Mesothelial cell of epicardium (in vitro differentiated cells): ENCODE measurements around the gene GREM2. TPM values are rescaled to one million over a fixed set of nuclear protein-coding genes. Genes with fewer than 3 reads are reported as not detected.

Experiments used
- DNase-seq, 2 experiments: peaks; one replicate each; pipeline ENCODE4 v3.0.0; 2021; ENCODE audit warnings: low spot score in 2 of 2; ENCODE audit not compliant: unreplicated experiment in 2 of 2
- H3K27ac Mint-ChIP-seq: 2 replicates; pipeline ENCODE4 v1.8.0; 2021; ENCODE audit warnings: mixed read lengths
- H3K27me3 Mint-ChIP-seq: 2 replicates; pipeline ENCODE4 v1.8.0; 2021; ENCODE audit warnings: low read depth, mixed read lengths
- H3K36me3 Mint-ChIP-seq: 2 replicates; pipeline ENCODE4 v1.8.0; 2021; ENCODE audit warnings: mixed read lengths
- H3K4me1 Mint-ChIP-seq: 2 replicates; pipeline ENCODE4 v1.8.0; 2021; ENCODE audit warnings: mixed read lengths
- H3K4me3 Mint-ChIP-seq: 2 replicates; pipeline ENCODE4 v1.8.0; 2021; ENCODE audit warnings: mild to moderate bottlenecking, moderate library complexity, mixed read lengths
- H3K9me3 Mint-ChIP-seq: 2 replicates; pipeline ENCODE4 v1.8.0; 2021; ENCODE audit warnings: mixed read lengths
- total RNA-seq: library from RNA; stranded (reverse); gene quantifications from 3 replicates; pipeline ENCODE4 v1.2.1, GENCODE V29; 2021
- TF ChIP-seq, protein P1 (sequence below): fragments of 200-600 bp; sonication (generic); IDR thresholded peaks from one replicate; pipeline ENCODE4 v1.5.0; 2021; ENCODE audit warnings: antibody characterized with exemption; ENCODE audit not compliant: unreplicated experiment

GREM2 gene
- total RNA-seq, 1 donor from 2014 or later: 0.16 TPM

DNA sequence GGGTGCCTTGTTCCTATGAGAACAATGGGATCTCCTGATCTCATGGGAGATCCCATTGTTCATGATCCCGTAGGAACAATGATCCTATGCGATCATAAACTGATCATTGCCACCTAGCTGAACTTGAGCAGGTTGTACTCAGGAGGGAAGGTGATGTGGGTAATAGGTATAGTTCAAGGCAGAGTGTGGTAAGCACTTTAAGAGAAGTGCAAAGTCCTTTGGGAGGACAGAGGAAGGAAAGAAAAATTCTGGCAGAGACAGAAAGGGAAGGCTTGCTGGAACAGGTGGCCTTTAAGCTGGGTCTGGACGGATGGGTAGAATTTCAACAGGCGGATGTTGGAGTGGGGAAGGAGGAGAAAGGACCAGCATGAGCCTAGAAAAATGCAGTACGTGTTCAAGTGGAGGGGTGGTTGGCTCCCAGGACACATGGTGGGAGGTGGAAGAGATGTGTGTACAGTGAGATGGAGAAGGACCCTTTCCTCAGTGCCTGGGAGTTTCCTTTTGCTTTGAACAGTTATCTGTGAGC is 22.3 kb downstream of the GREM2 start:
- DNase-seq: no peak
- H3K4me3 Mint-ChIP-seq: no peak overlapping the region
- H3K36me3 Mint-ChIP-seq: no peaks in the 10 kb centered on the region
- H3K27ac Mint-ChIP-seq: no peak overlapping the region
- H3K4me1 Mint-ChIP-seq: no peaks in the 10 kb centered on the region
- no peaks in the 10 kb centered on the region for H3K9me3 Mint-ChIP-seq
- no peaks in the 10 kb centered on the region for H3K27me3 Mint-ChIP-seq
- TF ChIP-seq, protein P1, sequence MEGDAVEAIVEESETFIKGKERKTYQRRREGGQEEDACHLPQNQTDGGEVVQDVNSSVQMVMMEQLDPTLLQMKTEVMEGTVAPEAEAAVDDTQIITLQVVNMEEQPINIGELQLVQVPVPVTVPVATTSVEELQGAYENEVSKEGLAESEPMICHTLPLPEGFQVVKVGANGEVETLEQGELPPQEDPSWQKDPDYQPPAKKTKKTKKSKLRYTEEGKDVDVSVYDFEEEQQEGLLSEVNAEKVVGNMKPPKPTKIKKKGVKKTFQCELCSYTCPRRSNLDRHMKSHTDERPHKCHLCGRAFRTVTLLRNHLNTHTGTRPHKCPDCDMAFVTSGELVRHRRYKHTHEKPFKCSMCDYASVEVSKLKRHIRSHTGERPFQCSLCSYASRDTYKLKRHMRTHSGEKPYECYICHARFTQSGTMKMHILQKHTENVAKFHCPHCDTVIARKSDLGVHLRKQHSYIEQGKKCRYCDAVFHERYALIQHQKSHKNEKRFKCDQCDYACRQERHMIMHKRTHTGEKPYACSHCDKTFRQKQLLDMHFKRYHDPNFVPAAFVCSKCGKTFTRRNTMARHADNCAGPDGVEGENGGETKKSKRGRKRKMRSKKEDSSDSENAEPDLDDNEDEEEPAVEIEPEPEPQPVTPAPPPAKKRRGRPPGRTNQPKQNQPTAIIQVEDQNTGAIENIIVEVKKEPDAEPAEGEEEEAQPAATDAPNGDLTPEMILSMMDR: no peak

DNA sequence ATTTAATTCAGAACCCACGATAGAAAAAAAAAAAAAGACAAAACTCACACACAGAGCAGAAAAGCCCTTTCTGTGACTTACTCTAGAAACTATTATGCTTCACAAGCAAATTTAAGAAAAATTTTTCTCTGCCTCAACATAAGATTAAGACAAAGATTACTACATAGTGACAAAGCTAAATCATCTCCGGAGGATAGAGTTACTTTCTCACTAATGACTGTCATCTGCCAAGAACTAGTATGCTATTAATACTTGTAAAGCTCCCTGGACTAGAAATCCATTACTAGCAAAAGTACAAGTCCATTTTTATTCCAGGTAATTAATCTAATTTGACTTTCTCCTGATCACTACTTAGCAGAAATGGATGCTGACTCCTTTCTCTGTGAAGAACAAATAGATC is 25.9 kb downstream of the GREM2 start:
- DNase-seq: no peak
- H3K36me3 Mint-ChIP-seq: no peaks in the 10 kb centered on the region
- H3K9me3 Mint-ChIP-seq: no peaks in the 10 kb centered on the region
- H3K4me1 Mint-ChIP-seq: no peaks in the 10 kb centered on the region
- H3K27me3 Mint-ChIP-seq: no peaks in the 10 kb centered on the region
- TF ChIP-seq, protein P1: no peak
- H3K4me3 Mint-ChIP-seq: no peak overlapping the region
- no peak overlapping the region for H3K27ac Mint-ChIP-seq

DNA sequence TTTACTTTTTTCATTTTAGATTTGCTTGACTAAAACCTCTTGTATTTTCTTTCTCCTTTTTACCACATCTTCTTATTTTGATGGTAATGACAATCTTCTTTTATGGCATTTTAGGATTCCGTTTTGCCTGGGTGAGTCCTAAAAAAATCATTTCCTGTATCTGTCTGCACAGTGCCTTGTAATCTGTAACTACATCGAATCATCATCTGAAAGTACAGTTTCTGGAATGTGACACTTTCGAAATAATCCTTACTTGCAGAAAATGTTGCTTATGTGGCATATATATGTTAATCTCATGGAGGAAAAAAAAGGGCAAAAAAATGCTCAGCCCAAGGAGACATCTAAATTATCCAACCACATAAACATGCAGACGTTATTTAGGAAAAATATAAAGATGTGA is 29.0 kb downstream of the GREM2 start:
- Mint-ChIP-seq H3K27ac (no peak overlapping the region), H3K36me3 (no peaks in the 10 kb centered on the region)
- TF ChIP-seq, protein P1: no peak

DNA sequence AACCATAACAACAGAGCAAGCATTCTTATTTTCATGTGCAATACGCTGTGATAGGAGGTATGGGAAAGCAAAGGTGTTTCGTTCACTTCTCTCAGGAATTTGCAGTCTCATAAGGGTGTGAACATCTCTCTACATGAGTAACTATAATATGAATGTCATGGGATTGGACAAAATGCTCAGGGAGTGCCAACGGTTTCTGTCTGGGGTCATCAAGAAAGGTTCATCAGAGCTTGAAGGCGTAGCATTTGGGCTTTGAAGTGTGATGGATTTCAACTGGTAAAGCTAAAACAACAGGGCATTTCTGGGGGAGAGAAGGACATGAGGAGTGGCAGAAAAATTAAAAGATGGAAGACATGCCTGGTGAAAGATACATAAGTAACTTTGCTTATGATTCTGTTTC is 32.4 kb downstream of the GREM2 start:
- H3K27ac Mint-ChIP-seq: no peak overlapping the region
- H3K4me3 Mint-ChIP-seq: no peak overlapping the region
- no peak for DNase-seq
- TF ChIP-seq, protein P1: no peak
- no peaks in the 10 kb centered on the region for H3K36me3 Mint-ChIP-seq
- H3K9me3 Mint-ChIP-seq: no peaks in the 10 kb centered on the region
- H3K27me3 Mint-ChIP-seq: no peaks in the 10 kb centered on the region
- H3K4me1 Mint-ChIP-seq: no peaks in the 10 kb centered on the region

More for the DNA sequence above, 29.0 kb downstream of the GREM2 start:
- Mint-ChIP-seq H3K9me3 (no peaks in the 10 kb centered on the region), H3K27me3 (no peaks in the 10 kb centered on the region), H3K4me3 (no peak overlapping the region), H3K4me1 (no peaks in the 10 kb centered on the region)
- no peak for DNase-seq

DNA sequence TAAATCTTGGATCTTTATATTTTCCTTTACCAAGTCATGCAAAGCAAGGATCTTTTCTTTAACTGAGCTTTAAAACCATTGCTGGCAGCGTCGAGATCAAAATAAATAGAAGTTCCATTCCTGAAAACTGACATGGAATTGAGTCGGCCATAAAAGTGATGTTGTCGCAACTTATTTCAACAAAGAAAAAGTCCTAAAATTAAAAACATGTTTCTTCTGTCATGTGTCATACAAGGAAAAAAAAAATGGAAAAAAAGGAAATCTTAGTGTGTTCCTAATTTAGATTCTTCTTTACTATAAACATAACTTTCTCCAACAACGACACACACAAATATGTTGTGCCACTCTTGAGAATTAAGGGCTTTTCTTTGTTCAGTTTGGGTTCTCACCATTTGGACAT is 34.9 kb downstream of the GREM2 start:
- no peaks in the 10 kb centered on the region for H3K36me3 Mint-ChIP-seq
- DNase-seq: no peak
- H3K27me3 Mint-ChIP-seq: no peaks in the 10 kb centered on the region
- no peak overlapping the region for H3K27ac Mint-ChIP-seq
- TF ChIP-seq, protein P1: no peak
- no peaks in the 10 kb centered on the region for H3K4me1 Mint-ChIP-seq
- no peaks in the 10 kb centered on the region for H3K9me3 Mint-ChIP-seq
- H3K4me3 Mint-ChIP-seq: no peak overlapping the region
